HG03039 (cell line): ENCODE measurements around the gene DUS1L.

Experiments
- ATAC-seq: cut with Tn5 transposase; IDR thresholded peaks from one replicate; pipeline ENCODE4 v1.9.1; 2021; ENCODE audit warnings: mild to moderate bottlenecking, moderate library complexity; ENCODE audit not compliant: unreplicated experiment

The DUS1L gene

GRCh38 chr17:82029391-82029790 lies 36.2 kb downstream of the DUS1L start:
- no peak for ATAC-seq

GRCh38 chr17:82028966-82029365 lies 36.6 kb downstream of the DUS1L start:
- ATAC-seq, result no peak

- ATAC-seq, result no peak
Observed at GRCh38 chr17:82028246-82028645, 37.4 kb downstream of the DUS1L start.

- no peak for ATAC-seq
Observed at GRCh38 chr17:82025401-82026107, 40.0 kb downstream of the DUS1L start.

DNA sequence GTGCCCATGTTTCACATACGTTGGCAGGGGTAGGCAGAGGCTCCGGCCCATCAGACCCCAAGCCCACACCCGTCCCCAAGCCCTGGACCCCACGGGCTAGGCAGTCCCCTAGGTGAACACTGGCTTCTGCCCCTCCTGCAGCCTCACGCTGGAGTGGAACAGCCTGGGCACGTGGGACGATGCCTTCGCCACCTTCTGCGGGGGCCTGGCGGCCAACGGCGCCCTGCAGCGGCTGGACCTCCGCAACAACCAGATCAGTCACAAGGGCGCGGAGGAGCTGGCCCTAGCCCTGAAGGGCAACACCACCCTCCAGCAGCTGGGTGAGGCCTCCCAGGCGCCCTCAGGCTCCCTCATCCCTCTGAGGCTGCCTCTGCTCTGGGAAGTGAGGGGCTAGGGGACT lies 40.7 kb downstream of the DUS1L start:
- ATAC-seq, result no peak

- ATAC-seq, result no peak
Observed at GRCh38 chr17:82023447-82024241, 42.0 kb downstream of the DUS1L start.

- ATAC-seq, result peak; percentile 80
Observed at GRCh38 chr17:82022981-82023446, 42.6 kb downstream of the DUS1L start, which contains the start of gene LRRC45. LRRC45 (plus strand) TSS chr17:82023305; CDS start chr17:82023644, 339 bp downstream.

GRCh38 chr17:82022310-82022980 lies 43.2 kb downstream of the DUS1L start, which contains the start of gene CENPX:
CENPX (minus strand) TSS chr17:82022878; CDS start chr17:82022861, 17 bp downstream.
- ATAC-seq, result no peak

GRCh38 chr17:82021900-82022309 lies 43.7 kb downstream of the DUS1L start:
- ATAC-seq, result no peak

GRCh38 chr17:82021107-82021899 lies 44.3 kb downstream of the DUS1L start:
- no peak for ATAC-seq

GRCh38 chr17:82020572-82021106 lies 45.0 kb downstream of the DUS1L start:
- no peak for ATAC-seq

DNA sequence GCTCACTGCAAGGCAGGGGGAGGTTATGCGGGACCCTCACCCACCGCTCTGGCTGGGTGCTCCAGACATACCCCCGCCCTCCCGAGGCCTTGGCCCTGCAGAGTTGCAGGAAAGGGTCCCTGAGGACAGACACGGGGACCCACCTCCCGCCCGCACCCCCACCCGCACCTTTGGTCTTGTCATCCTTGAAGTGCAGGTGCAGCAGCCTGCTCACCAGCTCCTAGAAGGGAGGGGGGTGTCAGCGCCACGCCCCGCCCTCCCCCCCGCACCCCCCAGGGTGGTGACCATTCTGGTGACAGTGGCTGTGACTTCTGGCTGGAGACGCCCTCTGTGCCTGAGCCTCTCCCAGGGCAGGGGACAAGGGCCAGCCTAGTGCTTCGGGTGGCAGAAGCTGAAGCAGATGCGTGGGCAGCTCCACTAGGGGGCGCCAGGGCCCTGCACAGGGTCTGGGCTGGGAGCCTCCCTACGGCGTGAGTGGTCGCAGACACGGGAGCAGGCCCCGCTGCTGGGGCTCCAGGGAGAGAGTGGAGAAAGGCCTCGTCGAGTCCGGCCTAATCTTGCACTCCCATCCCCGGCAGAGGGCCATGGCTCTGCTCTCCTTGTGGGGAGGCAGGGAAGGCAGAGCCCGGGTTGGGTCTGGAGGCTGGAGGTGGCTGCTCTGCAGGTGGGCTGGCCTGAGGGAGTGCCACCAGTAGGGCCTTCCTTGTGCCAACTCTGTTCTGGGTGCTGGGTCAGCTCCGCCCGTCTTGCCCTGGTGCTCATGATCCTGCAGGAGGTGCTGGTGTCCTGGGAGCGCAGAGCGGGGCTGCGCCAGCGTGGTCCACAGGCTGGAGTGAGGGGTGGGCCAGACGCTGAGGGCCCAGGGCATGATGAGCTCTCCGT lies 45.7 kb downstream of the DUS1L start:
- ATAC-seq, result no peak

DNA sequence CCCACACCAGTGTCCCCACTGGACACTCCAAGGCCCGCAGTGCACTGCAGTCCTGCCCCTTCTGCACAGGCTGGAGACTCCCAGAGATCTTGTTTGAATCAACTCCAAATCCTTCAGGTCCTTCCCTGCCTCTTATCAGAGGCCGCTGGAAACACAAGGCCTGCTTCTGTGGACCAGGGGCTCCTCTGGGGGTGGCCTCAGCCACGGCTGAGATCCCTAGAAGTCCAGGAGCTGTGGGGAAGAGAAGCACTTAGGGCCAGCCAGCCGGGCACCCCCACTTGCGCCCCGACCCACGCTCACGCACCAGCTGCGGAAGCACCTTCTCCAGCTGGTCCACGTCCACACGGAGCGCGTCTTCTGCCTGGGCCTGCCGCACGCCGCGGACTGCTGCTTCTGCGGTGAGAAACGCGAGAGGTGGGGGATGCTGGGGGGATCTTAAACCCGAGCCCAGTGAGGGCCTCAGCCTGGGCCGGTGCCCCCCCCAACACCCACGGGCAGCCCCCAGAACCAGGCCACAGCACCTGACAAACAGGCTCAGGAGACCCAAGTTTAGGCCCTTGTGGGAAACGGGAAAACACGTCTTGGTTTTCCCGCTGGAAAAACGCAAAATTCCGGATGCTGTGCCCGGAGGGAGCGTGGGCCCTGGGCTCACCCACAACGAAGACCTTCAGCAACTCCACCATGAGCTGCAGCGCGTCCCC lies 46.5 kb downstream of the DUS1L start:
- no peak for ATAC-seq

DNA sequence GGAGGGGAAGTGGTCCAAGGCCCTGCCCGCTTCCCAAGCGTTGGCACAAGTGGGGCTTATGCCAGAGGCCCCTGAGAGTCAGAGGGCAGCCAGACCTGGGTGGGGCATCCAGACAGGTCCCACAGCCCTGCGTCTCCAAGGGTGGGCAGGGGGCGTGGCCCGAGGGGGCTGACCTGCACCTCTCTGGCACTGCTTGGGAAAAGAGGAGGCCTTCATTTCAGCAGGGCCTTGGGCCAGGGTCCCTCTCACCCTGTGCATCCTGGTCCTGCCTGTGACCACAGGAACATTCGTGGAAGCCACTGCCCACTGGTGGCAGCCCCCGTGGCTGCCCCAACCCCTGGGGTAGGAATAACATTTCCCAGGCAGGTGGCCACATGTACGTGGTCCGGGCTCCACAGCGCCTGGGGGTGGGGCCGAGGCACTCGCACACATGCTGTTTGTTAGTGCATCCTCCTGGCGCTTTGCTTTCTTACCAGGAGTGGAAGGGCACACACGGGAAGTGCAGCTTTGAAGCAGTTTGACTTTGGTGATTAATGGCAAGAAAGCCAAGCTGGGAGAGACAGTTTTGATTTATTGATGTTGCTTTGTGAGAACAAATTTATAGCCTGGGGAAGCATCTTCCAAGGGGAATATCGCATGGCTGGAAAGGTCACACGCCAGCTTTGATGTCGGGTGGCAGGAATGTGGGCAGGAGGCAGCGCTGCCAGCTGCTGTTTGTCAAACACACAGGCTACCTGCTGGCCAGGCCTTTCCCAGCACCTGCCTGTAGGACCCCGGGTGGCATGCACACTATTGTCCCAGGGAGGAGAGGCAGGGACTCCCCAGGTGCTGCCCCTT lies 47.2 kb downstream of the DUS1L start:
- ATAC-seq, result no peak

- no peak for ATAC-seq
Observed at GRCh38 chr17:82017612-82018151, 47.9 kb downstream of the DUS1L start.

- no peak for ATAC-seq
Observed at GRCh38 chr17:82016875-82017459, 48.6 kb downstream of the DUS1L start.
